ENCODE data around the gene MBD5.

Gene MBD5

DNA sequence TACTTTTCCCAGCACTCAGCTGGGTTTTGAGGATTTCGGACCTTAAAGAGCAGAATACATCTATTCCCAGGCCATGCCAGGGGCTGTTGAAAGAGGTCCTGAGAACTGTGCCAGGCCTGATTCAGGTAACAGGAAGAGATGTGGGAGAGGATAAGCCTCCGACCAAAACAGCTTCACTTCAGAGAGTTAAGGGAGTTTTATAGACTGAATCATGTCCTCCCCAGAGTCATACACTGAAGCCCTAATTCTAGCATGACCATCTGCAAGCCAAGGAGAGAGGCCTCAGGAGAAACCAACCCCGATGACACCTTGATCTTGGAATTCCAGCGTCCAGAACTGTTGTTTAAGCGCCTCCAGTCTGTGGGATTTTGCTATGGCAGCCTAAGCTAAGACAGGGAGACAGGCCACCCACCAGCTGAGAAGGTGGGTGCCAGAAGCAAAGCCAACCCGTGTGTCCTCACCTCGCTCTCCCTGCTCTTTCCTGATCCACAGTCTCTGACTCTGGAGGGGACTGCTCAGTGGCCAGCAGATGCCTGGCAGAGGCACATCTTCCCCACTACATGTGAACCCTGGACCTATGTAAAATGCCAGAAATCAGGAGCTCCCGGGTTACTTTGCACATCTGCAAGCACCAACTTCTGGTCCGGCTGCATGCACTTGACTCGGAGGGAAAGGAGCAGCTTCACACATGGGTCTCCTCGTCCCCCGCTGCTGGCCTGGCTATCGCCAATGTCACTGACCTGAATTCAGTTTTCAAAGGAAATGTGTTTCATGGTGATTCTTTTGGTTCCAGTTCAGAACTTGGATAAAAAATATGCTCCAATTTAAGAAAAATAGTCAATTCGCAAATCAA lies 506.8 kb downstream of the MBD5 start:
- no peak for DNase-seq (ENCODE audit: low read depth)
- TF ChIP-seq, protein P1, sequence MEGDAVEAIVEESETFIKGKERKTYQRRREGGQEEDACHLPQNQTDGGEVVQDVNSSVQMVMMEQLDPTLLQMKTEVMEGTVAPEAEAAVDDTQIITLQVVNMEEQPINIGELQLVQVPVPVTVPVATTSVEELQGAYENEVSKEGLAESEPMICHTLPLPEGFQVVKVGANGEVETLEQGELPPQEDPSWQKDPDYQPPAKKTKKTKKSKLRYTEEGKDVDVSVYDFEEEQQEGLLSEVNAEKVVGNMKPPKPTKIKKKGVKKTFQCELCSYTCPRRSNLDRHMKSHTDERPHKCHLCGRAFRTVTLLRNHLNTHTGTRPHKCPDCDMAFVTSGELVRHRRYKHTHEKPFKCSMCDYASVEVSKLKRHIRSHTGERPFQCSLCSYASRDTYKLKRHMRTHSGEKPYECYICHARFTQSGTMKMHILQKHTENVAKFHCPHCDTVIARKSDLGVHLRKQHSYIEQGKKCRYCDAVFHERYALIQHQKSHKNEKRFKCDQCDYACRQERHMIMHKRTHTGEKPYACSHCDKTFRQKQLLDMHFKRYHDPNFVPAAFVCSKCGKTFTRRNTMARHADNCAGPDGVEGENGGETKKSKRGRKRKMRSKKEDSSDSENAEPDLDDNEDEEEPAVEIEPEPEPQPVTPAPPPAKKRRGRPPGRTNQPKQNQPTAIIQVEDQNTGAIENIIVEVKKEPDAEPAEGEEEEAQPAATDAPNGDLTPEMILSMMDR (IDR thresholded peaks at IDR 0.05; ENCODE audit: low read length, missing control alignments): no peak
- H3K4me3 ChIP-seq (replicated peaks; ENCODE audit: low read depth, low read length): no peak overlapping the region

GRCh38 chr2:148528356-148529064 lies 507.6 kb downstream of the MBD5 start:
- H3K4me3 ChIP-seq (replicated peaks; ENCODE audit: low read depth, low read length): no peak overlapping the region
- no peak for DNase-seq (ENCODE audit: low read depth)
- TF ChIP-seq, protein P1 (IDR thresholded peaks at IDR 0.05; ENCODE audit: low read length, missing control alignments): no peak

- H3K4me3 ChIP-seq (replicated peaks; ENCODE audit: low read depth, low read length): no peak overlapping the region
- DNase-seq (ENCODE audit: low read depth): no peak
- TF ChIP-seq, protein P1 (IDR thresholded peaks at IDR 0.05; ENCODE audit: low read length, missing control alignments): no peak
These were observed 508.9 kb downstream of the MBD5 start for GRCh38 chr2:148529745-148530144.

- H3K4me3 ChIP-seq (replicated peaks; ENCODE audit: low read depth, low read length): no peak overlapping the region
- no peak for DNase-seq (ENCODE audit: low read depth)
- TF ChIP-seq, protein P1 (IDR thresholded peaks at IDR 0.05; ENCODE audit: low read length, missing control alignments): no peak
These were observed 509.5 kb downstream of the MBD5 start for GRCh38 chr2:148530350-148530749.

DNA sequence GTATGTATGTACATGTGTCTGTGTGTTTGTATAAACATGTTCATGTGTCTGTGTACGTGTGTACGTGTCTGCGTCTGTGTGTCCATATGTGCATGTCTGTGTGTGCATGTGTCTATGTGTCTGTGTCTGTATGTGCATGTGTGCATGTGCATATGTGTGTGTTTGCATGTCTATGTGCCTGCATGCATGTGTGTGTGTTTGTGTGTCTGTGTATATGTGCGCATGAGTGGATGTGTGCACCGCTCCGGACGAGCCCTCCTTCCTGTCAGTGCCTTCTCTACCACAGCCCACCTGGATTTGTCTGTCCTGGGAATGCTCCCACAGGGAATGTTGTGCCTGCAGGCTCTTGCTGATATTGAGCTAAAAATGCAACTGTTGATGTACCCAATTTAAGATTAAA lies 510.3 kb downstream of the MBD5 start:
- no peak overlapping the region for H3K4me3 ChIP-seq (replicated peaks; ENCODE audit: low read depth, low read length)
- TF ChIP-seq, protein P1 (IDR thresholded peaks at IDR 0.05; ENCODE audit: low read length, missing control alignments): no peak
- DNase-seq (ENCODE audit: low read depth): no peak

DNA sequence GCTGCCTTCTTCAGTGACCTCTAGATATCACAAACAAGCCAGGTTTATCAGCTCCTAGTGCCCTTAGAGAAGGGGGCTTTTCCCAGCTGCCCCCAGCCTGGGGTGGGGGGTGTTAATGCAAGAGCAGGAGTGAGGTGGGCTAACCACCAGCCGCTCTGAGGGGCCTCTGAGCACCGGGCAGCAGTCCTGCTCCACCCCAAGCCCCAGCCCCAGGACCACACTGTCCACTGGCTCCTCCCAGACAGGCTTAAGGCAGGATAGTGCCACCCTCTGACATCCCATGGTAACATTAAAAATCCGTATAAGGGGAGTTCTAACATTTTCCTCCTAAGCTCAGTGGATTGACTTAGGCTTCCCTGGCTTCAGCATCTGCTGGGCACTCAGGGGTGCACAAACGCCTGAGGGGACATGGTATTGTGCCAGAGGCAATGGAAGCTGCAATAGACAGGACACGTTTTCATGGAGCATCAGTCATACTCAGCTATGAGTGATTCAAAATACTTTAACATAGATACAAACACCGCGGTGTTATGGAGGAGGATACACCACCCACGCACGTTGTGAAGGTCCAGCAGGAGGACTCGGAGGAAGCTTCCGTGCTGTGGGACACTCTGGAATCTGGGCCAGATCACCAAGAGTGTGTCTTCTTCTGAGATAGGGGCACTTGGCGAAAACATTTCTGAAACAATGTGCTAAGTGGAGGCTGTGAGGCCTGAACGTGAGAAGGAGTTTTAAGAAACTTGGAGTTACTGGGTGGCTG lies 511.0 kb downstream of the MBD5 start:
- DNase-seq (ENCODE audit: low read depth): no peak
- TF ChIP-seq, protein P1 (IDR thresholded peaks at IDR 0.05; ENCODE audit: low read length, missing control alignments): no peak
- H3K4me3 ChIP-seq (replicated peaks; ENCODE audit: low read depth, low read length): no peak overlapping the region
